NCI-H1048 (cell line): ENCODE results near the gene SLC43A1.
"Not testable (repeated sequence)": the region's sequence is repeated elsewhere in the genome, so short reads cannot be mapped to it uniquely, and the experiment has no call there.

Source experiments
- DNase-seq: peaks from one replicate; lab custom pipeline; 2025; lab: John Stamatoyannopoulos, UW

The SLC43A1 gene

DNA sequence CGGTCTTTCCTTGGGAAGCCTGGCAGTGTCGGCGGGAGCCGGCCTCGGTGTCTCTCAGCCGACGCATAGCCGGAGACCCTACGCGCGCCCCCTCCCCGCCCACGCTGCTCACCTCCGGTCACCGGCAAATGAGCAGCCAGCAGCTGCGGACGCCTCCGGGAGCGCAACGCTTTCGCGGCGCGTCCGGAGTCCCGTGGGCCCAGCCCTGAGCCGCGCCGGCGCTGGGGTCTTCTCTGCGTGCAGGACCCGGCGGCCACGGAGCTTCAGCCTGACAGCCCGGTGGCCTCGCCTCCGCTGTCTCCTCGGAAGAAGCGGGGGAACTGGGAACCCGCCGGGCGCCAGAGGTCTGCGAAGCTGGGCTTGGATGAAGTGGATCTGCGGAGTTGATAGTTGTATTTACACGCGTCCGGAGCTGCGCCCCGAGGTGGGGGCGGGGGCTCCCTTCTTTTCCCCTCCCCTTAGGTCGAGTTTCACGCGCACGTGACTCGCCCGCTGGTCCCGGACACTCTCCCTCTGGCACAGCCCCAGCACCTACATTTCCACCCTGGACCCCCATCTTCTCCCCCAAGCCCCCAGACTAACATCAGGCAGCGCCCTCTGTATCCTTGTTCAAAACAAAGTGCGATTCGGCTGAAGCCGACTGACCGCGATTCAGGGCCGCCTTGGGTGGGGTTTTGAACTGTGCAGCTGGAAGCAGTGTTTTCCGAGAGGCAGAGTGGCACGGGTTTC is at the start of gene SLC43A1:
Gene SLC43A1 (minus strand): TSS at position 371 of the 729 bp plus-strand sequence. CDS start 1,591 bp downstream, outside the sequence.
- no peak for DNase-seq

- no peak for DNase-seq
These were observed 47.1 kb upstream of the SLC43A1 start for GRCh38 chr11:57562596-57562995.

- no peak for DNase-seq
These were observed 44.6 kb upstream of the SLC43A1 start for GRCh38 chr11:57560146-57560545.

DNA sequence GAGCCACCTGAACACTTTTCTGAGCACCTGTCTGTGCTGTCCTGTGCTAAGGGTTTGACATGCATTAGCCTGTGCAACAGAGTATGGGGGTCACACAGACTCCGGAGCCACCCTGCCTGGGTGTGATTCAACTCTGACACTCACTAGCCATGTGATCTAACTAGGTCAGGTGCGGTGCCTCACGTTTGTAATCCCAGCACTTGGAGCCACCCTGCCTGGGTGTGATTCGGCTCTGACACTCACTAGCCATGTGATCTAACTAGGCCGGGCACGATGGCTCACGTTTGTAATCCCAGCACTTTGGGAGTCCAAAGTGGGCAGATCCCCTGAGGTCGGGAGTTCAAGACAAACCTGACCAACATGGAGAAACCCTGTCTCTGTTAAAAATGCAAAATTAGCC is 40.5 kb upstream of the SLC43A1 start:
- DNase-seq, result no peak

DNA sequence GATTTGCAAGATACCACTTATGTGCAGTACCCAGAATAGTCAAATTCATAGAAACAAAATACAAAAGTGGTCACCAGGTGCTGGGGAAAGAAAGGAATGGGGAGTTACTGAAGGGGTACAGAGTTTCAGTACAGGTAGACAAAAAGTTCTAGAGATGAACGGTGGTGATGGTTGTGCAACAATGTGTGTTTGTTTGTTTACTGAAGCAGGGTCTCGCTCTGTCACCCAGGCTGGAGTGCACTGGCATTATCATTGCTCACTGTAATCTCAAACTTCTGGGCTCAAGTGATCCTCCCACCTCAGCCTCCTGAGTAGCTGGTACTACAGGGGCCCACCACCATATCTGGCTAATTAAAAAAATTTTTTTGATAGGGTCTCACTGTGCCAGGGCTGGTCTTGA is 39.9 kb upstream of the SLC43A1 start:
- no peak for DNase-seq

DNA sequence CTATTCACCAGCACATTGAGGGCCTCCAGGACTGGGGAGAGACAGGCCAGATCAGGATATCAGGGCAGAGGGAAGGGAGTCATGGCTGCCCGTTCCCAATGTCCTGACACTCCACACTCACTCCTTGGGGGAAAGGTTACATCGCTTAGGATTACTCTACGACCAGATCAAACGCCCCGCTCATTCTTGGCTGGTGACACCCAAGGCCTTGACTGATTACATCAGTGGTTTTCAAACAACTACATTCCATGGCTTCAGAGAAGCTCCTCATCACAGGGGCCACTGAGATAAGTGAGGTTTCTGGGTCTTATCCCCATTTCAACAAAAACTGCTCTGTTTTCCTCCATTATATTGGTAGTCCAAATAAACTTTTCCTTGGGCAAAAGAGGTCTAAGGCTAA is 37.0 kb upstream of the SLC43A1 start:
- no peak for DNase-seq

GRCh38 chr11:57551941-57552340 is 36.4 kb upstream of the SLC43A1 start:
- DNase-seq, result no peak

- no peak for DNase-seq
These were observed 34.5 kb upstream of the SLC43A1 start for GRCh38 chr11:57549983-57550382.

DNA sequence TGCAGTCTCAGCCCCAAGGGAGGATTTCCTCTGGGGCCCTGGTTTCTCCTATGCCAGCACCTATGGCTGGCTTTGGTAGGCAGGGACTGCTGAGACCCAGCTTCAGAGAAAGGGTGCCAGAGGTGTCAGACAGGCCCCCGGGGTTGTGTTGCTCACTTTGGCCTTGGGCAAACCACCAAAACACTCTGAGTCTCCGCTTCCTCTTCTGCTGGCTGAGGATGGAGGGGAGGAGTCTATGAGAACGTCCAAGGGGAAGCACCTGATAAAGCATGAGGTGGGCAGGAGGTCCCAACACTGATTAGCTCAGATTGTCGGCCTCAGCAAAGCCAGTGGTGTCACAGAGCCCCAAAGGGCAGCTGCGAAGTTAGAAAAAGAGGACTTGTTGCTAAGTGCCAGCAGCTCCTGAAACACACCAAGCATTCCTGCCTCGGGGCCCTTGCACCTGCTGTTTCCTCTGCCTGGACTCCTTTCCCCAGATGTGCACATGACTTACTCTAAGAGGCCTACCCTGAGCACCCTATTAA is 32.4 kb upstream of the SLC43A1 start:
- DNase-seq, result no peak

DNA sequence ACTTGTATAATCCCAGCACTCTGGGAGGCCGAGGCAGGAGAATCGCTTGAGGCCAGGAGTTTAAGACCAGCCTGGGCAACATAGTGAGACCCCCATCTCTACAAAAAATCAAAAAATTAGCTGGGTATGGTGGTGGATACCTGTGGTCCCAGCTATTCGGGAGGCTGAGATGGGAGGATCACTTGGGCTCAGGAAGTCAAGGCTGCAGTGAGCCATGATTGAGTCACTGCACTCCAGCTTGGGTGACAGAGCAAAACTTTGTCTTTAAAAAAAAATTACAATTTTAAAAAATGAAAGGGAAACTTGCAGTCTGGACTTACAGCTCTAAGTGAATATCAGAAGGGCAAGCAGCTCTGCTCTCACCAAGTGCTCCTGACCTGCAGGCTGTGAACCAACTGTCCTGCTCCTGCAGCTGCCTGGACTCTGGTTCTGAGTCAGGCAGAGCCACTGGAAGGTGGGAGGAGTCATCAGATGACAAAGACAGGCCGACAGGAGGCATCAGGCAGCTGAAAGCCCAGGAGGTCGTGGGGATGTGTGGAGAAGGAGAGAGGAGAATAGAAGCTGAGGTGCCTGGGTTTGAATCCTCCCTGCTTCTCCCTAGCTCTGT is 31.5 kb upstream of the SLC43A1 start:
- no peak for DNase-seq

GRCh38 chr11:57546451-57546850 is 30.9 kb upstream of the SLC43A1 start:
- no peak for DNase-seq

DNA sequence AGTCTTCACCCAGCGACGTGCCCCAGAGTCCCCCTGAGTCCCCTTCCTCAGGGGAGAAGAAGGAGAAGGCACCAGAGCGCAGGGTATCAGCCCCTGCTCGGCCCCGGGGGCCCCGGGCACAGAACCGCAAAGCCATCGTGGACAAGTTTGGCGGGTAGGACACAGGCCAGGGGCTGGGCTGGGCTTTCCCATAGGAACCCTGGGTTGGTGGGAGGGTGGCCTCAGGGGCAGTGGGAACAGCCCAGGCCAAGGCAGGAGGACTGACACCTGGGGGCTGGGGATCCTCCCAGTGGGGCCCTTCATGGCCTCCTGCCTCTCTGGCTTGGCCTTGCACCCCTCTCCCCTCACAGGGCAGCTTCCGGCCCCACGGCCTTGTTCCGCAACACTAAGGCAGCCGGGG is 30.4 kb upstream of the SLC43A1 start:
- DNase-seq, result no peak

DNA sequence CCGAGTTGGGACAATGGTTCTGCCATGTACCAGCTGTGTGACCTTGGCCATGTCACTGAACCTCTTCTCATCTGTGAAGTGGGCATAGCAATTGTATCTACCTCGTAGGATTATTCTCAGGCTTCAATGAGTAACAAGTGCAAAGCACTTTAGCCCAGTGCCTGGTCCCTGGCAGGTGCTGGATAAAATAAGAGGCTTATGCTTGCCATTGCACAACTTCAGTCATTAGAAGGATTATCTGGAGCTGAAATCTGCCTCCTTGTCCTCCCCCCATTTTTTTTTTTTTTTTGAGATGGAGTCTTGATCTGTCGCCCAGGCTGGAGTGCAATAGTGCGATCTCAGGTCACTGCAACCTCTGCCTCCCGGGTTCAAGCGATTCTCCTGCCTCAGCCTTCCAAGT is 29.1 kb upstream of the SLC43A1 start:
- DNase-seq, result no peak

GRCh38 chr11:57543593-57543992 is 28.1 kb upstream of the SLC43A1 start:
- no peak for DNase-seq

DNA sequence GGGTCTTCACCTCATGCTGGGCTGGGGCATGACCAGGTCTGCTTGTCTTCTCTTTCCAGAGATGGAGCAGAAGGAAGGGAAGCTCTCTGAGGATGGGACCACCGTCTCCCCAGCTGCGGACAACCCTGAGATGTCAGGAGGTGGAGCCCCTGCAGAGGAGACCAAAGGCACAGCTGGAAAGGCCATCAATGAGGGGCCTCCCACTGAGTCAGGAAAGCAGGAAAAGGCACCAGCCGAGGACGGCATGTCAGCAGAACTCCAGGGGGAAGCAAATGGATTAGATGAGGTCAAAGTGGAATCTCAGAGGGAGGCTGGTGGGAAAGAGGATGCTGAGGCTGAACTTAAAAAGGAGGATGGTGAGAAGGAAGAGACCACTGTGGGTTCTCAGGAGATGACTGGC is 27.1 kb upstream of the SLC43A1 start:
- no peak for DNase-seq

- DNase-seq, result no peak
These were observed 25.7 kb upstream of the SLC43A1 start for GRCh38 chr11:57541169-57541568.

DNA sequence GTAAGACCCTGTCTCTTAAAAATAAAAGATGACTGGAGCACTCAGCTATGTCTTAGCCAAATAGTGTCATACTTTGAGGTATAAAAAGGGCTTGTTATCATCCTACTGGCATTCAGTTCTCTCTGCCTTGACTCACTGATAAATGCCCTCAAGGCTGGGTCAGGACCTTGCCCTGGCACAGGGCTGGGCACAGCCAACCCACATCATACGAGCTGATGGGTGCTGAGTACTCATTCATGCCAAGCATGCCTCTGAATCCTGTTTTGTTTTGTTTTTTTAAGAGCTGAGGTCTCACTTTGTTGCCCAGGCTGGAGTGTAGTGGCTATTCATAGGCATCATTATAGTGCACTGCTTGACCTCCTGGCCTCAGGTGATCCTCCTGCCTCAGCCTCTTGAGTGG is 23.8 kb upstream of the SLC43A1 start:
- DNase-seq, result no peak

DNA sequence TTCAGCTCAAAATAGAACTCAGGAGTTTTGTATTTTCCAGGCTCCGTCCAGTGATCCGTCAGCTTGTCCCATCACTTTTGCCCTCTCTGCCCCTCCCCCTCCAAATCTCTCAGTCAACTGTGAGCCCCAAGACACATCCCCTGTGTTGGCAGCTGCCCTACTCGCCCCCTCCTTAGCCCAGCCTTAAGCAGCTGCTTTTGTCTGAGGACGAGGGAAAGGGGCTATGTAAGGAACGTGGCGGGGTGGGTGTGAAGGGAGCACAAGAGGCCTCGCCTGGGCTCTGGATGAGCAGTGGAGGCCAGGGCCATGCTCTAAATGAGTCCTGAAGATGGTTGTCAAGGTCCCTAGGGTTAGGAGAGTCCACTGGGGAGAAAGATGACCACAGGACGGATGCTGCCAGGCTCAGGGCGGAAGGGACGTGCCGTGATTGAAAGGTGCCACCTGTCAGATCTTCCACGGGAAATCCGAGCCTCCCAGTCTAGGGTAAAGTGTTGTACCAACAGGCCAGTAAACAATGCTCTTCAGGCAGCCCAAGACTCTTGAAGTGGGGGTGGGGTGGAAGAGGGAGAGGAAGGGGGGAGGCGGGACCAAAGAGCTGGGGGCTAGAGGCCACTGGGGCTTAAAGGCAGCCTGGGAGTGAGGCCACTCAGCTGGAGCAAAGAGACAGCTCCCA is 21.6 kb upstream of the SLC43A1 start, which contains the start of gene SMTNL1:
Gene SMTNL1 (plus strand): TSS at position 649 of the 673 bp plus-strand sequence. CDS start 5,048 bp downstream, outside the sequence.
- DNase-seq, result no peak

DNA sequence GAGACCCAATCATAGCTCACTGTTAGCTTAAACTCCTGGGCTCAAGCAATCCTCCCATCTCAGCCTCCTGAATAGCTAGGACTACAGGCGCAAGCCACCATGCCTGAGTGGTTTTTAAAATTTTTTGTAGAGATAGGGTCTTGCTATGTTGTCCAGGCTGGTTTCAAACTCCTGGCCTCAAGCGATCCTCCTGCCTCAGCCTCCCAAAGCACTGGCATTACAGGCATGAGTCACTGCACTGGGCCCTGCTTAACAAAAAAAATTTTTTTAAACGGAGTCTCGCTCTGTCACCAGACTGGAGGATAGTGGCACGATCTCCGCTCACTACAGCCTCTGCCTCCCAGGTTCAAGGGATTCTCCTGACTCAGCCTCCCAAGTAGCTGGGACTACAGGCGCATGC is 18.9 kb upstream of the SLC43A1 start:
- not testable (repeated sequence) for DNase-seq

- DNase-seq, result peak; percentile 96
These were observed 15.3 kb upstream of the SLC43A1 start, which contains the start of gene TIMM10 for GRCh38 chr11:57530596-57531507. Gene TIMM10 (minus strand): TSS chr11:57530754. CDS start chr11:57530189, 565 bp downstream.

DNA sequence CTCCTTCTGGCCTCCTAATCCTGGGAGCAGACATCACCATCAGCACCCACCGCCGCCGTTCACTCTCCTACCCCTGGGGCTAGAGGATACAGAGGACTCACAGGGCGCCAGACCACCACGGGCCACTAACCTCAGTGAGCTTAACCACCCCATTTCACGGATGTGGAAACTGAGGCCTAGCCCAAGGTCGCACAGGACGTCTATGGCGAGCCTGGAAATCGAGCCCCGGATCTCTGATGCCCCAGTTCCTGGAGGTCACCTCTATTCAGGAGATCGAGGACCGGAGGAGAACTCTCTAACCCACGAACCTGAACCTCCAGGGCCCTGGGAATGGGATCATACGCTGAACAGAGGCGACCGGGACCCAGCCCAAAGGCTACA is 14.7 kb upstream of the SLC43A1 start:
- DNase-seq, result no peak

GRCh38 chr11:57529012-57529411 is 13.5 kb upstream of the SLC43A1 start:
- DNase-seq, result no peak
